Measurements from ENCODE around the gene SSRP1. TPM values are rescaled to one million over a fixed set of nuclear protein-coding genes. Genes with fewer than 3 reads are reported as not detected.

Gene SSRP1
- polyA plus RNA-seq, 2 of the 4 experiments (the other 2 are of a cell fraction), result 288 to 357 TPM

- TF ChIP-seq JUNB (IDR thresholded peaks at IDR 0.05) (no peak), EP300 (IDR thresholded peaks at IDR 0.05) (peak; percentile 40 to 51; a peak in 2 of 5 replicates), CHD4 (IDR thresholded peaks at IDR 0.05; ENCODE audit: borderline replicate concordance) (peak; percentile 30; the same call in 1 of the 2 replicates), HOXB13 (CRISPR knock-in tag; IDR thresholded peaks at IDR 0.05; ENCODE audit: low read depth) (no peak)
These were observed 22.9 kb upstream of the SSRP1 start (continued) for GRCh38 chr11:57358543-57358961.

- peaks cover 38% of the 10 kb centered on the region for H3K4me1 ChIP-seq
- FAIRE-seq, result no peak
- ATAC-seq, result no peak
- peak overlapping the region; percentile 65; the same call in 2 of the 3 replicates for H3K4me2 ChIP-seq
- WGBS (ENCODE audit: missing lambda C conversion rate), result 44% methylated on average over 6 of the region's 6 CpGs
- TF ChIP-seq HOXB13 (CRISPR knock-in tag; IDR thresholded peaks at IDR 0.05; ENCODE audit: low read depth) (no peak), MAFK (IDR thresholded peaks at IDR 0.05; ENCODE audit: partially characterized antibody) (no peak), CBX2 (IDR thresholded peaks at IDR 0.05; ENCODE audit: borderline replicate concordance, low read depth) (no peak), POLR2A (IDR thresholded peaks at IDR 0.05; ENCODE audit: low read length) (no peak), ESRRA (IDR thresholded peaks at IDR 0.05; ENCODE audit: borderline replicate concordance, low read length) (no peak), RAD21 (conservative IDR thresholded peaks at IDR 0.05 in 1 of 2, IDR thresholded peaks at IDR 0.05 in 1 of 2) (no peak), ELK1 (IDR thresholded peaks at IDR 0.05; ENCODE audit: low read depth, low read length) (no peak), PBX3 (IDR thresholded peaks at IDR 0.05) (no peak), TFCP2L1 (CRISPR knock-in tag; IDR thresholded peaks at IDR 0.05) (no peak), FOSL2 (IDR thresholded peaks at IDR 0.05) (no peak), FOSL2 (CRISPR knock-in tag; IDR thresholded peaks at IDR 0.05) (no peak), REST (IDR thresholded peaks at IDR 0.05) (no peak), BHLHE40 (IDR thresholded peaks at IDR 0.05; ENCODE audit: low read depth, low read length) (no peak), HEYL (CRISPR knock-in tag; IDR thresholded peaks at IDR 0.05) (no peak)
- H3K4me3 ChIP-seq, result no peak overlapping the region
- H3K9me3 ChIP-seq, result no peaks in the 10 kb centered on the region
- ChIA-PET POLR2A (no interaction called here), CTCF (interaction anchor here (1.0 to 5.5 kb wide), 7 partner anchors 13 to 286 kb away, joined by 3 to 33 read pairs (median 4); no protein-coding TSS in a partner anchor)
- H3K27ac ChIP-seq, result peak overlapping the region; percentile 84 to 88; a peak in 5 of 6 replicates
- no peak for DNase-seq (ENCODE audit: low read depth in 1 of 2, low spot score in 1 of 2)
These were observed 22.2 kb upstream of the SSRP1 start for GRCh38 chr11:57357856-57358255.

GRCh38 chr11:57357310-57357709, 21.6 kb upstream of the SSRP1 start:
- FAIRE-seq (no peak), ATAC-seq (no peak), DNase-seq (ENCODE audit: low read depth in 1 of 2, low spot score in 1 of 2) (no peak)
- 88% methylated on average over 3 of the region's 3 CpGs for WGBS (ENCODE audit: missing lambda C conversion rate)
- Histone ChIP-seq H3K4me1 (peaks cover 38% of the 10 kb centered on the region), H3K9me3 (no peaks in the 10 kb centered on the region), H3K27ac (peak overlapping the region; percentile 84 to 88; a peak in 5 of 6 replicates), H3K4me3 (no peak overlapping the region), H3K4me2 (no peak overlapping the region)
- ChIA-PET POLR2A (no interaction called here), CTCF (interaction anchor here (0.5 to 5.5 kb wide), 10 partner anchors 12 to 287 kb away, joined by 3 to 33 read pairs (median 4); partner anchors contain the start of gene UBE2L6)
- TF ChIP-seq NR3C1 (IDR thresholded peaks at IDR 0.05) (no peak), HOXB13 (CRISPR knock-in tag; IDR thresholded peaks at IDR 0.05; ENCODE audit: low read depth) (no peak), HOXA7 (CRISPR knock-in tag; IDR thresholded peaks at IDR 0.05) (no peak), CHD4 (IDR thresholded peaks at IDR 0.05; ENCODE audit: borderline replicate concordance) (no peak), KDM1A (IDR thresholded peaks at IDR 0.05; ENCODE audit: low read depth) (no peak), HEYL (CRISPR knock-in tag; IDR thresholded peaks at IDR 0.05) (no peak), POLR2AphosphoS2 (conservative IDR thresholded peaks at IDR 0.05; ENCODE audit: low read length) (no peak), FOSB (CRISPR knock-in tag; IDR thresholded peaks at IDR 0.05) (no peak), NPAS2 (CRISPR knock-in tag; IDR thresholded peaks at IDR 0.05; ENCODE audit: borderline replicate concordance) (no peak), ESRRA (IDR thresholded peaks at IDR 0.05; ENCODE audit: borderline replicate concordance, low read length) (no peak), CHD2 (IDR thresholded peaks at IDR 0.05; ENCODE audit: low read length, partially characterized antibody) (no peak), BCL3 (IDR thresholded peaks at IDR 0.05) (no peak), HES2 (IDR thresholded peaks at IDR 0.05) (no peak), MYC (IDR thresholded peaks at IDR 0.05; ENCODE audit: borderline replicate concordance, low read length) (no peak)

Data from A549 (cell line).